ENCODE measurements around the gene IER5. TPM values are rescaled to one million over a fixed set of nuclear protein-coding genes. Genes with fewer than 3 reads are reported as not detected.

IER5 gene
- total and polyA plus RNA-seq, 9 of the 15 experiments (the other 6 are each of a cell fraction or from before 2014, with no cell fraction given), result 2.4 to 32.1 (median 12.0) TPM

DNA sequence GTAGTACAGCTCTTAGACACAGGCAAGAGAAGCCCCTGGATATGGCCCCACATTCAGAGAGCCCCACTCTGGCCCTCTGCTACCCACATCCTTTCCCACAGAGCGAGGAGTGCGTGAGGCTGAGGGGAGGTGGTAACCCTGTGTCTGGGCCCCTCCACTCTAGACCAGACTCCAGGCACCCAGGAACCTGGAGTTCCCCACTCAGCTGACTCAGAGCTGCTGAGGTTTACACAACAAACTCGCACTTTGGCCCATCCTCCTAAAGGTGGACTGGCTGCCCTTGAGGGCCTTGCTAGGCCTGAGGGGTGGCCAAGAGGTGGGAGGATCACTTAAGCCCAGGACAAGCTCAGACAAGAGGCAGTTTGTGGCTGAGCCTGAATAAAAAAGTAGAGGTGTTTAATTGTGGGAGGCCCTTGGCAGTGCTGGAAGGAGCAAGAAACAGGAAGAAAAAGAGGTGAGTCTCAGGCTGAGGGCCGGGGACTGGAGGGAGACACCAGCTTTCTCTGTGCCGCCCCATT lies 44.0 kb upstream of the IER5 start:
- peaks cover 0 to 10% of the 10 kb centered on the region in 2 experiments; a peak in 3 of 5 replicates for H3K4me1 ChIP-seq (replicated peaks in 1 of 2; ENCODE audit: control insufficient read depth in 2 of 2, insufficient read depth in 2 of 2, low read length in 2 of 2)
- no peak for DNase-seq (ENCODE audit: extremely low read depth in 1 of 4, low spot score in 3 of 4)
- no peaks in the 10 kb centered on the region for H3K36me3 ChIP-seq (ENCODE audit: control insufficient read depth, insufficient read depth, low read length)
- H3K9me1 ChIP-seq (ENCODE audit: control insufficient read depth, insufficient read depth, low read length), result no peaks in the 10 kb centered on the region
- no peaks in the 10 kb centered on the region for H3K9me3 ChIP-seq (replicated peaks; ENCODE audit: control insufficient read depth, insufficient read depth, low read depth, low read length)
- no peaks in the 10 kb centered on the region for H3K79me2 ChIP-seq (ENCODE audit: control insufficient read depth, insufficient read depth, low read length)
- intact Hi-C loops (cut with micrococcal nuclease), result no loop called here
- H3K27ac ChIP-seq (ENCODE audit: extremely low read depth, low read depth, low read length), result no peak overlapping the region; the same call in 2 of the 3 replicates
- POLR2A ChIA-PET, result interaction anchor here (0.5 to 2.4 kb wide), 4 partner anchors 11 to 431 kb away, joined by 3 to 15 read pairs (median 5); partner anchors contain the start of gene IER5
- no peak overlapping the region for H2AFZ ChIP-seq (ENCODE audit: low read depth, low read length)
- in situ Hi-C loops (cut with MboI), result no loop called here
- 68% methylated on average over 5 of the region's 5 CpGs for WGBS (ENCODE audit: insufficient coverage, low coverage, missing lambda C conversion rate)
- peak; percentile 35 for ATAC-seq
- no peaks in the 10 kb centered on the region for H3K27me3 ChIP-seq (ENCODE audit: control insufficient read depth in 2 of 2, insufficient read depth in 2 of 2, low read length in 2 of 2)
- TF ChIP-seq L3MBTL2 (IDR thresholded peaks at IDR 0.05) (no peak), IFI16 (CRISPR knock-in tag; IDR thresholded peaks at IDR 0.05) (no peak), LARP7 (IDR thresholded peaks at IDR 0.05) (no peak), ELF4 (CRISPR knock-in tag; IDR thresholded peaks at IDR 0.05) (no peak), ZNF347 (CRISPR knock-in tag; IDR thresholded peaks at IDR 0.05; ENCODE audit: low read depth) (no peak), NFXL1 (CRISPR knock-in tag; IDR thresholded peaks at IDR 0.05) (no peak), ZNF551 (CRISPR knock-in tag; IDR thresholded peaks at IDR 0.05) (no peak), POU5F1 (IDR thresholded peaks at IDR 0.05; ENCODE audit: borderline replicate concordance, low read depth, low read length, partially characterized antibody) (no peak), CHD1 (IDR thresholded peaks at IDR 0.05; ENCODE audit: low read length) (no peak)
- TF ChIP-seq, protein P1, sequence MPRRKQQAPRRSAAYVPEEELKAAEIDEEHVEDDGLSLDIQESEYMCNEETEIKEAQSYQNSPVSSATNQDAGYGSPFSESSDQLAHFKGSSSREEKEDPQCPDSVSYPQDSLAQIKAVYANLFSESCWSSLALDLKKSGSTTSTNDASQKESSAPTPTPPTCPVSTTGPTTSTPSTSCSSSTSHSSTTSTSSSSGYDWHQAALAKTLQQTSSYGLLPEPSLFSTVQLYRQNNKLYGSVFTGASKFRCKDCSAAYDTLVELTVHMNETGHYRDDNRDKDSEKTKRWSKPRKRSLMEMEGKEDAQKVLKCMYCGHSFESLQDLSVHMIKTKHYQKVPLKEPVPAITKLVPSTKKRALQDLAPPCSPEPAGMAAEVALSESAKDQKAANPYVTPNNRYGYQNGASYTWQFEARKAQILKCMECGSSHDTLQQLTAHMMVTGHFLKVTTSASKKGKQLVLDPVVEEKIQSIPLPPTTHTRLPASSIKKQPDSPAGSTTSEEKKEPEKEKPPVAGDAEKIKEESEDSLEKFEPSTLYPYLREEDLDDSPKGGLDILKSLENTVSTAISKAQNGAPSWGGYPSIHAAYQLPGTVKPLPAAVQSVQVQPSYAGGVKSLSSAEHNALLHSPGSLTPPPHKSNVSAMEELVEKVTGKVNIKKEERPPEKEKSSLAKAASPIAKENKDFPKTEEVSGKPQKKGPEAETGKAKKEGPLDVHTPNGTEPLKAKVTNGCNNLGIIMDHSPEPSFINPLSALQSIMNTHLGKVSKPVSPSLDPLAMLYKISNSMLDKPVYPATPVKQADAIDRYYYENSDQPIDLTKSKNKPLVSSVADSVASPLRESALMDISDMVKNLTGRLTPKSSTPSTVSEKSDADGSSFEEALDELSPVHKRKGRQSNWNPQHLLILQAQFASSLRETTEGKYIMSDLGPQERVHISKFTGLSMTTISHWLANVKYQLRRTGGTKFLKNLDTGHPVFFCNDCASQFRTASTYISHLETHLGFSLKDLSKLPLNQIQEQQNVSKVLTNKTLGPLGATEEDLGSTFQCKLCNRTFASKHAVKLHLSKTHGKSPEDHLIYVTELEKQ (CRISPR knock-in tag; IDR thresholded peaks at IDR 0.05), result no peak
- H4K20me1 ChIP-seq (replicated peaks; ENCODE audit: control insufficient read depth, insufficient read depth, low read length), result no peaks in the 10 kb centered on the region
- BruUV-seq (replicated peaks), result no TSS peak
- H3K9ac ChIP-seq (ENCODE audit: insufficient read depth in 1 of 2, low read depth in 2 of 2, low read length in 2 of 2), result peak overlapping the region in 1 of 2 experiments; percentile 5; a peak in 2 of 4 replicates
- no peak for FAIRE-seq
- H3K4me2 ChIP-seq (ENCODE audit: insufficient read depth, low read length), result no peak overlapping the region
- no peak overlapping the region for H3K4me3 ChIP-seq
- CTCF ChIA-PET (ENCODE audit: low intra/inter-chr PET ratio), result no interaction called here
